Measurements from ENCODE around the gene FHIT.

The FHIT gene

GRCh38 chr3:59994732-59995304 lies 1256.4 kb downstream of the FHIT start:
- no peak overlapping the region for H3K4me3 ChIP-seq
- H3K27ac ChIP-seq = no peak overlapping the region

- H3K4me3 ChIP-seq = no peak overlapping the region
- H3K27ac ChIP-seq = no peak overlapping the region
These were observed 1258.7 kb downstream of the FHIT start for GRCh38 chr3:59992578-59992977.

- H3K4me3 ChIP-seq = no peak overlapping the region
- H3K27ac ChIP-seq = no peak overlapping the region
These were observed 1260.3 kb downstream of the FHIT start for GRCh38 chr3:59990915-59991314.

- Histone ChIP-seq H3K4me3 (no peak overlapping the region), H3K27ac (no peak overlapping the region)
These were observed 1268.7 kb downstream of the FHIT start for GRCh38 chr3:59982510-59982909.

DNA sequence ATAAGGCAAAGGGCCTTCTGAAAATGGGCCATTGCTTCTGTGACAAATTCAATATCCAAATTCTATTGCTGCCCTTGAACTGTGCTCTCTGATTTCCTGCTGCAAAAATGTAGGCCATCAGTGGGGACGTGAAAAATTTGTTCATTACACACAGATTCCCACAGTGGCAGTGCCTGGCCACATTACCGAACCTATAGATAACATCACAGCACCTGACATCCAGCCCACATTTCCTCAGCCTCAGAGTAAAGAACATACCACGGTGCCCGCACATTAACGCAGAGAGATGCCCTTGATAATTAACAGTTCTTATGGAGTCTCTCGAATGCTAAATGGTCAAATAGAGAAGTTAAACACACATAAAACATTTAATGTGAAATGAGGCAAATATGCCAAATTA lies 1269.9 kb downstream of the FHIT start:
- no peak overlapping the region for H3K4me3 ChIP-seq
- no peak overlapping the region for H3K27ac ChIP-seq

- Histone ChIP-seq H3K4me3 (no peak overlapping the region), H3K27ac (no peak overlapping the region)
These were observed 1270.7 kb downstream of the FHIT start for GRCh38 chr3:59980576-59980975.

DNA sequence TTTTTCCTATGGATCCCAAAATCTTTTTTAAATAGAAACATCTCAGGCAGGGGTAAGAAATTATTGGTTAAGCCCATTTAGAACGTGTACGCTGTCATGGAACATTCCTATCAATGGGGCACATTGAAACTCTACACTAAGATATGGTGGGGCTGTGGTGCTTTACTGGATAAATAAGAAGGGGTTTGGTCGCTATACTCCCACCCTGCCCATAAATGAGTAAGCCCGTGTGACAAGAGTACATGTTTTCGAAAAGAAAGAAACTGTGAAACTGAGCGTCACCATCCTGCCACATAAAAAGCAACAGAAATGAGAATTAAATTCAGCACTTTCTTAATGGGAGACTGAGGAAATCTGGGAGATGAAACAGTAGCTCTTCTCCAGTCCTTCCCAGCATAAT lies 1271.7 kb downstream of the FHIT start:
- H3K27ac ChIP-seq = no peak overlapping the region
- no peak overlapping the region for H3K4me3 ChIP-seq

DNA sequence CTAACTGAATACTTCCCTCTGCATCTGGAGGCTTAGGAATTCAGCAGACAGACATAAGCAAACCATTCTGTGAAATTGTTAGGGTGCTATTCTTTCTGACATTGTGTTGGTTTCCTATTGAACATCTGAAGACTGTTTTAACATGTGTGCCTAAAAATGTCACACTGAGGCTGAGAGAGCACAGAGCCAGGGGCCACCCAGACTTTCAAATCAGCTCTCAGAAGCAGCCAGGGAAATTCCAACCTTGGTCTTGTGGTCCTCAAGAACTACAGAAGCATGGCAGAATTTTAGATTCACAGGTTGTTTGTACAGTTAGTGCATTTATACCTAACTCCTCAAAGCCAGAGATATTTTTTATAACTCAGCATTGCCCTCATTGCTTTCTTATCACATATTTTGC lies 1272.3 kb downstream of the FHIT start:
- Histone ChIP-seq H3K4me3 (no peak overlapping the region), H3K27ac (no peak overlapping the region)

DNA sequence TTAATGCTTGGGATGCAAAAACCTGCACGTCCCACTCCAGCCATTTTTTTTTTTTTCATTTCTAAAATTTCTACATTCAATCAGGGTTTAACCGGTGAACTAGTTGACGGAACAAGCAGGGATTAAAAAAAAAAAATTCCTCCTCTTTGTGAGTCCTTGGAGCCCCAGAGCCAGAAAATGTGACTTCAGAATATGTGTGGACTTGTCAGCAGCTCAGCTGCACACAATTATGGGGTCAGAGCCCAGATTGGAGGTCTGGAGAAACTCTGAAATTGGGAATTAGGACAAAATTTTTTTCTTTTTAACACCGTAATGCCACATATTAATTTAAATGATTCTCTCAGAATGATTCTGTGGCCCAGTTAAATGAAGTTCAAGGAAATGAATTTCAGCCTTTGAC lies 1280.5 kb downstream of the FHIT start:
- Histone ChIP-seq H3K27ac (peak overlapping the region in 1 of 21 experiments; percentile 6), H3K4me3 (no peak overlapping the region)

GRCh38 chr3:59970376-59970775 lies 1280.9 kb downstream of the FHIT start:
- H3K27ac ChIP-seq = no peak overlapping the region
- no peak overlapping the region for H3K4me3 ChIP-seq

GRCh38 chr3:59968513-59969045 lies 1282.7 kb downstream of the FHIT start:
- no peak overlapping the region for H3K27ac ChIP-seq
- no peak overlapping the region for H3K4me3 ChIP-seq

DNA sequence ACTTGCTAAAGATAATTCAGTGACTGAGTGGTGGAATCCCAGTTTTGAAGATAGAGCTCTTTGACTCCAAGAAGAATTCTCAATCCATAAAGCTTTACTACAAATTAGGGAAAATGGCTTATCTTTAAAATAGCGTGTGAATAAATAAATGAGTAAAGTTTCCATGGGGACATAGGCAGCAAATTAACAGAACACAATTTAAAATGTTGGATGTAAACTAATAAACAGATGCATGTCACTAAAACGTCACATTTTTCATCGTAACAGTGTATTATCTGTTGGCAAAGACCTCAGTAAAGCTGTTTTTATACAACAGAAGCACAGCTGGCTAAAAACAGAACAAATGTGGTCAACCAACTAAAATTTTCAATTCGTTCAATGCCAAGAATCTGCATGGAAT lies 1287.6 kb downstream of the FHIT start:
- H3K27ac ChIP-seq = no peak overlapping the region
- H3K4me3 ChIP-seq = no peak overlapping the region

- Histone ChIP-seq H3K27ac (no peak overlapping the region), H3K4me3 (no peak overlapping the region)
These were observed 1294.1 kb downstream of the FHIT start for GRCh38 chr3:59957150-59957549.

- H3K4me3 ChIP-seq = no peak overlapping the region
- no peak overlapping the region for H3K27ac ChIP-seq
These were observed 1298.1 kb downstream of the FHIT start for GRCh38 chr3:59953104-59953503.

DNA sequence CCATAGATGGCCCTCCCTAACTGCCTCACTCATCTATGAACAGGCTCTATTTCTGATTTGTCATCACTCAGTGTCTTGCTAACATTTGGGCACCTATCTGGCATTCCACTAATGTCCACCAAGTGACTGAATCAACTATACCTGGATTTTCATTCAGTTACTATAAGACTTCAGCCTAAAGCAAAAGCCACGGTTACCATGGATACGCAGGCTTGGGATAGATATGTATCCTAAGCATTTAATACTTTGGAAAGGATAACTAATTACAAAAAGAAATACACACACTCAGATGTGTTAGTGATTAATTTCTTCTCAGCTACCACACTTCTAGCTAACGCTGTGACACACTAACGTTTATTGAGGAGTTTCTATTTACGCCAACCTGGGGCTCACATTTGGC lies 1301.9 kb downstream of the FHIT start:
- Histone ChIP-seq H3K4me3 (no peak overlapping the region), H3K27ac (no peak overlapping the region)

DNA sequence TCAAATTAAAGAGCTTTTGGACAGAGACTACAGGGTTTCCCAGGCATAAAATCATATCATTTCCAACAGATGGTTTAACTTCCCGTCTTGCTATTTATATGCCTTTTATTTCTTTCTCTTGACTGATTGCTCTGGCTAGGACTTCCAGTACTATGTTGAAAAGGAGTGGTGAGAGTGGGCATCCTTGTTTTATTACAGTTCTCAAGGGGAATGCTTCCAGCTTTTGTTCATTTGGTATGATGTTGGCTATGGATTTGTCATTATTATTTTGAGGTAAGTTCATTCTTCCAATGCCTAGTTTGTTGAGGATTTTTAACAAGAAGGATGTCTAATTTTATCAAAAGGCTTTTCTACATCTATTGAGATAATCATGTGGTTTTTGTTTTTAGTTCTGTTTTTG lies 1304.9 kb downstream of the FHIT start:
- H3K4me3 ChIP-seq = no peak overlapping the region
- H3K27ac ChIP-seq = no peak overlapping the region

- H3K4me3 ChIP-seq = no peak overlapping the region
These were observed 1310.5 kb downstream of the FHIT start for GRCh38 chr3:59940718-59941117.

GRCh38 chr3:59939826-59940426 lies 1311.3 kb downstream of the FHIT start:
- no peak overlapping the region for H3K27ac ChIP-seq
- H3K4me3 ChIP-seq = no peak overlapping the region

More at GRCh38 chr3:59940718-59941117, 1310.5 kb downstream of the FHIT start:
- H3K27ac ChIP-seq = no peak overlapping the region

DNA sequence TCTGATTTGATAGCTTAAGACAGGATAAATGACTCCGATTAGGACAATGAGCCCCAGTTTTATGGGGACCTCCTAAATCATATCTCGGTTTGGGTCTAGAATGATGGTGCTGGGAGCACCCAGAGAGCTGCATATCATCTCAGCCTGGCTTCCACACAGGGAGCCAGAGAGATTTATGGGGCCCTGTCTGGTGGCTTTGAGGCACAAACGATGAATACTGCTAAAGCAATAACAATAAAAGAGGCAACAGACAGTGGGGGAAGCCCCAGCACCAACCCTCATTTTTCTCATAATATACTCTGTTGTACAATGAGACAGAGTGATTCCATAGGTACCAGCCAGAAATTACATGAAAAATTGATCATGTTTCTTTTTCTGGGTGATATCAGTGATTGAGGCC lies 1312.4 kb downstream of the FHIT start:
- no peak overlapping the region for H3K4me3 ChIP-seq
- no peak overlapping the region for H3K27ac ChIP-seq

- H3K4me3 ChIP-seq = no peak overlapping the region
- H3K27ac ChIP-seq = no peak overlapping the region
These were observed 1314.1 kb downstream of the FHIT start for GRCh38 chr3:59937201-59937600.

GRCh38 chr3:59936472-59936871 lies 1314.8 kb downstream of the FHIT start:
- no peak overlapping the region for H3K27ac ChIP-seq

DNA sequence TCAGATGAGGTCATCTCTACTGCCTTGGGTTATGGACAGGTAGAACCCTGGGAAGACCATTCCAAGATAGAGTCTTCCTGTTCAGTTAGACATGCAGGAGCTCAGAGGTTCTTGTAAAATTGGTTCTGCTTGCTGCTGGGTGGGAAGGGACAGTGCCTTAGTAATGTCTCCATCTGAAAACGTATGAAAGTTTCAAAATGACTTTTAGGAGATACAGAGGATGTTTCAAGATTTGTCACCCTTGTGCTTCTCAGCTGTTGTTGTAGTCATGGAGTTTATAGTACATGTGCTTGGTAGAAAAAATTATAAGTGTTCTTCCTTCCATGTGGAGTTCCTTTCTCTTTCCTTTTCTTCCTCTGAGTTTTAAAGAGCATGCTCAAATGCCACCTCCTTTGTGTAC lies 1316.2 kb downstream of the FHIT start:
- Histone ChIP-seq H3K4me3 (no peak overlapping the region), H3K27ac (no peak overlapping the region)

More at GRCh38 chr3:59936472-59936871, 1314.8 kb downstream of the FHIT start:
- no peak overlapping the region for H3K4me3 ChIP-seq
